Lung (tissue), 12 donors: Measurements from ENCODE around the gene ATP6V1G3. TPM values are rescaled to one million over a fixed set of nuclear protein-coding genes. Genes with fewer than 3 reads are reported as not detected.
A peak's percentile ranks its signal among the peaks of the same experiment; 100 is the strongest.

Experiments used
- ATAC-seq: fragments of 200-7000 bp; cut with Tn5 transposase; one replicate; pipeline ENCODE4 v1.9.1; 2020; ENCODE audit warnings: moderate number of reproducible peaks; ENCODE audit not compliant: insufficient read depth, low FRiP score
- DNase-seq, 3 donors: peaks; one replicate each; pipeline ENCODE4 v3.0.0-alpha.2; 2013 to 2017
- H3K27ac ChIP-seq, 2 donors: one replicate each; pipeline ENCODE4 v1.5.1; 2013; ENCODE audit warnings: mild to moderate bottlenecking in 2 of 2, moderate library complexity in 2 of 2, control low read depth in 1 of 2, inconsistent platforms in 1 of 2, low read depth in 1 of 2, low read length in 1 of 2
- H3K27me3 ChIP-seq, 3 donors: one replicate each; pipeline ENCODE4 v1.5.1; 2013; ENCODE audit warnings: low read length in 2 of 3; ENCODE audit not compliant: control insufficient read depth in 3 of 3, insufficient read depth in 3 of 3
- H3K36me3 ChIP-seq, 4 donors: one replicate each; pipeline ENCODE4 v1.5.1; 2013; ENCODE audit warnings: low read length in 4 of 4, mild to moderate bottlenecking in 1 of 4, moderate library complexity in 1 of 4; ENCODE audit not compliant: control insufficient read depth in 4 of 4, insufficient read depth in 4 of 4
- H3K4me1 ChIP-seq, 5 donors: one replicate each; pipeline ENCODE4 v1.5.1; 2013; ENCODE audit warnings: low read length in 5 of 5, mild to moderate bottlenecking in 2 of 5, moderate library complexity in 1 of 5; ENCODE audit not compliant: control insufficient read depth in 5 of 5, insufficient read depth in 5 of 5
- H3K4me3 ChIP-seq: one replicate; pipeline ENCODE4 v1.5.1; 2013; ENCODE audit warnings: mild to moderate bottlenecking, control low read depth, moderate library complexity
- H3K9ac ChIP-seq, 2 donors: one replicate each; pipeline ENCODE4 v1.5.1; 2013; ENCODE audit warnings: low read length in 2 of 2, control low read depth in 1 of 2; ENCODE audit not compliant: insufficient read depth in 1 of 2
- H3K9me3 ChIP-seq, 4 donors: one replicate each; pipeline ENCODE4 v1.5.1; 2013; ENCODE audit warnings: low read length in 3 of 4, mild to moderate bottlenecking in 1 of 4, moderate library complexity in 1 of 4; ENCODE audit not compliant: control insufficient read depth in 4 of 4, insufficient read depth in 3 of 4
- CTCF ChIP-seq: IDR thresholded peaks from 2 replicates; pipeline ENCODE4 v1.5.1; 2012; ENCODE audit warnings: mild to moderate bottlenecking; ENCODE audit errors: control extremely low read depth, extremely low read depth
- WGBS, 2 donors: extraction: QIAGEN DNeasy Blood & Tissue Kit; methylation state at CpG; one replicate each; pipeline ENCODE4 v1.1.7; 2013; 5-methylcytosine and 5-hydroxymethylcytosine counted together
- polyA plus RNA-seq, 2 donors: library from polyadenylated mRNA; stranded (reverse); fragments of 200-250 nt; gene quantifications; one replicate each; pipeline ENCODE4 v1.2.1, GENCODE V29; 2013
- total RNA-seq, 2 donors: library from RNA; depleted of rRNA in 1 of 2; stranded (reverse); fragments of >200 nt in 1 of 2; gene quantifications; one replicate each; pipeline ENCODE4 v1.2.1, GENCODE V29; 2014 to 2021
- donor health status: control.
- donor health status: control.
- donor health status: Bipolar disorder and iron deficiency.
- donor health status: healthy.
- donor health status: DM: yes; HTN: yes; CAD: no.

Gene ATP6V1G3
- total and polyA plus RNA-seq, 4 donors: not detected

- H3K27me3 ChIP-seq: no peaks in the 10 kb centered on the region
- 95 to 96% methylated on average over 3 of the region's 3 CpGs for WGBS, 2 donors
- no peak overlapping the region for H3K27ac ChIP-seq
- H3K36me3 ChIP-seq: no peaks in the 10 kb centered on the region
- no peak overlapping the region for H3K9ac ChIP-seq
- no peak for TF ChIP-seq CTCF
- no peak overlapping the region for H3K4me3 ChIP-seq
- no peak for ATAC-seq
- no peak for DNase-seq
- no peaks in the 10 kb centered on the region for H3K9me3 ChIP-seq
- H3K4me1 ChIP-seq: peaks cover 0 to 29% (median 0%) of the 10 kb centered on the region in 5 donors
Measured at GRCh38 chr1:198531891-198532290, 8.6 kb downstream of the ATP6V1G3 start.

GRCh38 chr1:198530953-198531352, 9.5 kb downstream of the ATP6V1G3 start:
- no peak for ATAC-seq
- no peak overlapping the region for H3K9ac ChIP-seq
- no peak for DNase-seq
- peaks cover 0 to 34% (median 0%) of the 10 kb centered on the region in 5 donors for H3K4me1 ChIP-seq
- TF ChIP-seq CTCF: no peak
- no peaks in the 10 kb centered on the region for H3K9me3 ChIP-seq
- no peaks in the 10 kb centered on the region for H3K27me3 ChIP-seq
- no peak overlapping the region for H3K27ac ChIP-seq
- H3K4me3 ChIP-seq: no peak overlapping the region
- WGBS, 2 donors: 64 to 81% methylated on average over 3 of the region's 3 CpGs
- H3K36me3 ChIP-seq: no peaks in the 10 kb centered on the region

GRCh38 chr1:198529414-198529813, 11.1 kb downstream of the ATP6V1G3 start:
- Histone ChIP-seq H3K9me3 (no peaks in the 10 kb centered on the region), H3K4me1 (peaks cover 0 to 43% (median 0%) of the 10 kb centered on the region in 5 donors), H3K4me3 (no peak overlapping the region), H3K27ac (no peak overlapping the region), H3K27me3 (no peaks in the 10 kb centered on the region), H3K36me3 (no peaks in the 10 kb centered on the region), H3K9ac (no peak overlapping the region)
- DNase-seq (peak in 2 of 3 donors; percentile 92), ATAC-seq (no peak)
- no peak for TF ChIP-seq CTCF
- WGBS, 2 donors: 46 to 63% methylated on average over 2 of the region's 2 CpGs

- Histone ChIP-seq H3K27ac (no peak overlapping the region), H3K4me3 (no peak overlapping the region), H3K4me1 (peaks cover 0 to 54% (median 0%) of the 10 kb centered on the region in 5 donors), H3K9me3 (no peaks in the 10 kb centered on the region), H3K36me3 (no peaks in the 10 kb centered on the region), H3K27me3 (no peaks in the 10 kb centered on the region), H3K9ac (no peak overlapping the region)
- ATAC-seq (no peak), DNase-seq (peak in 2 of 3 donors; percentile 60 to 64)
- WGBS, 2 donors: 61 to 78% methylated on average over 1 of the region's 1 CpG
- TF ChIP-seq CTCF: no peak
Measured at GRCh38 chr1:198528364-198528763, 12.1 kb downstream of the ATP6V1G3 start.
